K562 (cell line): Measurements from ENCODE around the gene CFAP20DC. TPM values are rescaled to one million over a fixed set of nuclear protein-coding genes. Genes with fewer than 3 reads are reported as not detected.
A peak's percentile ranks its signal among the peaks of the same experiment; 100 is the strongest.

Source experiments
- ATAC-seq: fragments of 200-7000 bp; cut with Tn5 transposase; 3 replicates; pipeline ENCODE4 v1.9.1; 2020; ENCODE audit warnings: moderate library complexity
- BruUV-seq: library from RNA; stranded (reverse); fragments of 400-500 nt; replicated peaks from 2 replicates; lab custom pipeline; 2021; lab: Mats Ljungman, UMichigan
- CTCF ChIA-PET: fragments of 300-600 bp; formaldehyde crosslinking; extraction: SDS; loops from one replicate; lab custom pipeline; 2021; ENCODE audit warnings: low intra/inter-chr PET ratio; lab: Yijun Ruan, JAX
- POLR2A ChIA-PET: fragments of 300-600, 350-650 bp; sonication (Branson Sonifier 250); formaldehyde crosslinking; extraction: SDS; loops from one replicate; lab custom pipeline; 2021; ENCODE audit warnings: antibody characterized with exemption, inconsistent platforms; lab: Yijun Ruan, JAX
- DNase-seq, 4 experiments: peaks; one replicate each; pipeline versions ENCODE4 v3.0.0 to v3.0.0-alpha.2; 2011 to 2018; ENCODE audit warnings: low spot score in 3 of 4, mixed read lengths in 3 of 4; ENCODE audit errors: extremely low read depth in 1 of 4
- FAIRE-seq: peaks from 2 replicates; lab custom pipeline; 2011; peaks lifted over from hg19 to GRCh38; lab: Jason Lieb, UNC
- H2AFZ ChIP-seq: 2 replicates; pipeline ENCODE4 v1.6.0; 2011; ENCODE audit warnings: low read depth, low read length, control low read depth, inconsistent platforms
- H3K27ac ChIP-seq: fragments of 200-600 bp; 3 replicates; pipeline ENCODE4 v1.8.0; 2011; ENCODE audit warnings: low read depth, mild to moderate bottlenecking, control low read depth, inconsistent platforms, low read length, moderate library complexity, mixed read lengths; ENCODE audit errors: extremely low read depth
- H3K27me3 ChIP-seq, 2 experiments: fragments of 300-600 bp in 1 of 2; 2 replicates in 1 of 2; 3 replicates in 1 of 2; pipeline versions ENCODE4 v1.6.0 to v1.8.0; 2011; ENCODE audit warnings: inconsistent platforms in 2 of 2, low read length in 2 of 2, mild to moderate bottlenecking in 1 of 2, mixed read lengths in 1 of 2, moderate library complexity in 1 of 2; ENCODE audit not compliant: control insufficient read depth in 2 of 2, insufficient read depth in 2 of 2
- H3K36me3 ChIP-seq: fragments of 300-600 bp; 3 replicates; pipeline ENCODE4 v1.8.0; 2011; ENCODE audit warnings: mild to moderate bottlenecking, low read length, inconsistent platforms; ENCODE audit not compliant: control insufficient read depth, insufficient read depth
- H3K4me1 ChIP-seq, 2 experiments: fragments of 200-600 bp in 1 of 2; replicated peaks in 1 of 2; 2 replicates in 1 of 2; 3 replicates in 1 of 2; pipeline versions ENCODE4 v1.5.1 to v1.8.0; 2011; ENCODE audit warnings: inconsistent platforms in 2 of 2, low read length in 2 of 2, mild to moderate bottlenecking in 1 of 2, mixed read lengths in 1 of 2, moderate library complexity in 1 of 2; ENCODE audit not compliant: control insufficient read depth in 2 of 2, insufficient read depth in 2 of 2
- H3K4me2 ChIP-seq: 2 replicates; pipeline ENCODE4 v1.6.1; 2011; ENCODE audit warnings: low read length, control low read depth, inconsistent platforms, mixed read lengths; ENCODE audit not compliant: insufficient read depth
- H3K4me3 ChIP-seq: fragments of 200-600 bp; sonication (generic), shearing (Covaris generic); 2 replicates; pipeline ENCODE4 v1.5.1; 2016; ENCODE audit warnings: control low read depth, inconsistent platforms
- H3K79me2 ChIP-seq: fragments of 200-600 bp; 3 replicates; pipeline ENCODE4 v1.8.0; 2011; ENCODE audit warnings: low read length, inconsistent platforms; ENCODE audit not compliant: control insufficient read depth, insufficient read depth
- H3K9ac ChIP-seq, 2 experiments: 2 replicates each; pipeline versions ENCODE4 v1.6.0 to v1.6.1; 2011; ENCODE audit warnings: low read depth in 2 of 2, low read length in 2 of 2, control low read depth in 1 of 2, inconsistent platforms in 1 of 2, mild to moderate bottlenecking in 1 of 2, mixed read lengths in 1 of 2; ENCODE audit not compliant: insufficient read depth in 1 of 2
- H3K9me1 ChIP-seq: one replicate; pipeline ENCODE4 v1.6.0; 2011; ENCODE audit warnings: inconsistent platforms, mild to moderate bottlenecking, low read length, moderate library complexity; ENCODE audit not compliant: control insufficient read depth, insufficient read depth
- H3K9me3 ChIP-seq: replicated peaks from 2 replicates; pipeline ENCODE4 v1.5.1; 2011; ENCODE audit warnings: low read depth, low read length, inconsistent platforms; ENCODE audit not compliant: control insufficient read depth, insufficient read depth
- H4K20me1 ChIP-seq: replicated peaks from 2 replicates; pipeline ENCODE4 v1.6.1; 2011; ENCODE audit warnings: low read length, inconsistent platforms, mixed read lengths; ENCODE audit not compliant: control insufficient read depth, insufficient read depth
- CAMTA2 ChIP-seq: fragments of 250-450 bp; sonication (Bioruptor Pico); conservative IDR thresholded peaks from 2 replicates; pipeline ENCODE4 v1.5.1; 2022
- MXI1 ChIP-seq: IDR thresholded peaks from 2 replicates; pipeline ENCODE4 v1.6.1; 2011; ENCODE audit warnings: low read depth, mild to moderate bottlenecking, improper control_type of control experiment, low read length
- REST ChIP-seq, 2 experiments: fragments of 450-650 bp; formaldehyde crosslinking in 1 of 2; IDR thresholded peaks; 2 replicates each; pipeline versions ENCODE4 v1.4.0 to v1.6.1; 2014 to 2020; ENCODE audit warnings: mild to moderate bottlenecking in 2 of 2, borderline replicate concordance in 1 of 2, low read depth in 1 of 2
- SP2 ChIP-seq: IDR thresholded peaks from 2 replicates; pipeline ENCODE4 v1.6.1; 2011; ENCODE audit warnings: mild to moderate bottlenecking, low read depth, low read length, moderate library complexity; ENCODE audit not compliant: poor library complexity, severe bottlenecking; ENCODE audit errors: extremely low read depth
- TSHZ1 ChIP-seq: fragments of 250-450 bp; sonication (Bioruptor Pico); IDR thresholded peaks from 2 replicates; pipeline ENCODE4 v1.4.0; 2020; ENCODE audit warnings: mild to moderate bottlenecking, moderate library complexity
- ZNF695 ChIP-seq: fragments of 450-650 bp; formaldehyde crosslinking; IDR thresholded peaks from 2 replicates; pipeline ENCODE4 v1.4.0; 2020; ENCODE audit warnings: mild to moderate bottlenecking, moderate library complexity
- WGBS: fragments of 100-300 bp; shearing (Covaris generic); methylation state at CpG from one replicate; pipeline ENCODE4 v1.1.6; 2016; ENCODE audit warnings: low coverage, mixed read lengths; ENCODE audit not compliant: insufficient coverage; ENCODE audit errors: missing lambda C conversion rate; 5-methylcytosine and 5-hydroxymethylcytosine counted together
- in situ Hi-C: fragments of 300-500 bp; cut with MboI; formaldehyde crosslinking; loops from 4 replicates; pipeline ENCODE4 v1.15.0; 2018; ENCODE audit warnings: inconsistent platforms, mixed read lengths
- intact Hi-C: fragments of 100-400 bp; cut with micrococcal nuclease; formaldehyde crosslinking; loops from 2 replicates; pipeline ENCODE4 v1.14.2; 2022
- polyA plus RNA-seq, 8 experiments: library from polyadenylated mRNA; depleted of rRNA in 4 of 8; stranded (reverse) in 5 of 8; unstranded in 3 of 8; fragments of >200 nt; fragmentation: Nextera tagmentation in 2 of 8; fragmentation: Illumina TruSeq in 1 of 8; extraction: Ambion mirVana in 2 of 8; extraction: Trizol in 1 of 8; gene quantifications; 2 replicates each; pipeline versions ENCODE4 v1.2.1 to v1.2.3, GENCODE V29; 2011 to 2014; ENCODE audit warnings: inconsistent platforms in 1 of 8, missing spikeins in 1 of 8
- total RNA-seq, 7 experiments: library from RNA; depleted of rRNA in 6 of 7; stranded (reverse); fragments of >200 nt in 6 of 7; fragmentation: Illumina TruSeq in 2 of 7; extraction: Trizol in 2 of 7; gene quantifications; 2 replicates each; pipeline versions ENCODE4 v1.2.1 to v1.2.3, GENCODE V29; 2011 to 2021; ENCODE audit warnings: low replicate concordance in 1 of 7

Gene CFAP20DC
- total and polyA plus RNA-seq, 9 of the 15 experiments (the other 6 are each of a cell fraction or from before 2014, with no cell fraction given), result 1.6 to 5.9 (median 4.6) TPM

- Histone ChIP-seq H3K4me2 (no peak overlapping the region), H3K4me1 (no peaks in the 10 kb centered on the region), H3K9ac (no peak overlapping the region), H2AFZ (no peak overlapping the region), H3K9me1 (no peaks in the 10 kb centered on the region), H3K27ac (no peak overlapping the region), H3K27me3 (no peaks in the 10 kb centered on the region), H4K20me1 (no peaks in the 10 kb centered on the region), H3K4me3 (no peak overlapping the region), H3K36me3 (no peaks in the 10 kb centered on the region), H3K9me3 (no peaks in the 10 kb centered on the region), H3K79me2 (no peaks in the 10 kb centered on the region)
- POLR2A ChIA-PET, result no interaction called here
- no peak for TF ChIP-seq CAMTA2 (CRISPR knock-in tag)
- TF ChIP-seq MXI1, result no peak
- no peak for TF ChIP-seq TSHZ1 (CRISPR knock-in tag)
- TF ChIP-seq REST (IDR thresholded peaks at IDR 0.05; ENCODE audit: borderline replicate concordance), result peak; percentile 18; the same call in 1 of the 2 replicates
- TF ChIP-seq REST (CRISPR knock-in tag; IDR thresholded peaks at IDR 0.05; ENCODE audit: low read depth), result no peak
- TF ChIP-seq SP2, result no peak
- TF ChIP-seq ZNF695 (CRISPR knock-in tag), result no peak
- no peak for FAIRE-seq
- DNase-seq, result no peak
- no TSS peak for BruUV-seq
- CTCF ChIA-PET, result no interaction called here
- intact Hi-C loops (no loop called here), in situ Hi-C loops (no loop called here)
- ATAC-seq, result no peak
- whole genome bisulfite sequencing, result 48% methylated on average over 4 of the region's 4 CpGs
These were observed 301.8 kb downstream of the CFAP20DC start for GRCh38 chr3:58748024-58748423.
